ENCODE data around the gene PHACTR3.

PHACTR3 gene

DNA sequence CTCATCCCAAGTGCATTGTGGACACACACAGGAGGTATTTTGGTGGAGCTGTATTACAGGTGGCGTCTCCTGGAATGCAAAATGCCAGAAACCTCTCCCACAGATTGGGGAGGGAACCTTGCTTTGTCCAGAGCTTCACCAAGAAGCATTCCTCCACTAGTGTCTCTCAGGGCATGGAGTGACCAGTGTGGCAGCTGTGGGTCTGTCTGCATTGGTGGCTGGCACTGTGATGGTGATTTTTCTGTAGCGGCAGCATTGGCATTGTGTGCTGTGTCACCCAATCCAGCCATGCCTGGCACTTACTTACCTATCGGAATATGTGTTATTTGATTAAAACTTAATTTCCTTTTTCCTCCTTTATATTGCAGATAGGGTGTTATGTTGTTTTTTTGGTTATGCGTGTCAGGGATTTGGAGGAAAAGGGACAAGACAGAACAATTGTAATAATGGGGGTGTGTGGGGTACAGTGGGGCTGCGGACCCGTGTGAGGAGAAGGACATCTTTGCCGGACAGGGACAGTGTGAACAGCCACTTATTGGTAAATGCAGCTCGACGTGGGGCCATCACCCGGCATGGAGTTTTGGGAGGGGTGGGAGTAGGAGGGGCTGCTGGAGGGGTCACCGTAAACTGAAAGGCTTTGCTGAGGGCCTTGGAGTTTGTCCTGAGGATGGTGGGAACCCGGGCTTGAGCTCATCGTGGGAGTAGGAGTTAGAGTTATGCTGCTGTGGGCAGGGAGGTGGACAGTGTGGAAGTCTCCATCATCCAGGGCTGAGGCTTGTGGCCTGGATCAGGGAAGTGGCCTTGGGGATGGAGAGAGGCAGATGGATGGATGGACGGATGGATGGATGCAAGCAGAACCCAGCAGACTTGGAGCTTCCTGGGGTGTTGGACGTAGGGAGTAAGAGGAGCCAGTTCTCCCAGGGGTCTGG, 224.0 kb downstream of the PHACTR3 start:
- in situ Hi-C loops (cut with HindIII; ENCODE audit: low sequenced_read_pairs), result no loop called here
- DNase-seq (ENCODE audit: low read depth), result no peak
- H3K4me3 ChIP-seq (ENCODE audit: low read depth, low read length), result no peak overlapping the region
- TF ChIP-seq, protein P1, sequence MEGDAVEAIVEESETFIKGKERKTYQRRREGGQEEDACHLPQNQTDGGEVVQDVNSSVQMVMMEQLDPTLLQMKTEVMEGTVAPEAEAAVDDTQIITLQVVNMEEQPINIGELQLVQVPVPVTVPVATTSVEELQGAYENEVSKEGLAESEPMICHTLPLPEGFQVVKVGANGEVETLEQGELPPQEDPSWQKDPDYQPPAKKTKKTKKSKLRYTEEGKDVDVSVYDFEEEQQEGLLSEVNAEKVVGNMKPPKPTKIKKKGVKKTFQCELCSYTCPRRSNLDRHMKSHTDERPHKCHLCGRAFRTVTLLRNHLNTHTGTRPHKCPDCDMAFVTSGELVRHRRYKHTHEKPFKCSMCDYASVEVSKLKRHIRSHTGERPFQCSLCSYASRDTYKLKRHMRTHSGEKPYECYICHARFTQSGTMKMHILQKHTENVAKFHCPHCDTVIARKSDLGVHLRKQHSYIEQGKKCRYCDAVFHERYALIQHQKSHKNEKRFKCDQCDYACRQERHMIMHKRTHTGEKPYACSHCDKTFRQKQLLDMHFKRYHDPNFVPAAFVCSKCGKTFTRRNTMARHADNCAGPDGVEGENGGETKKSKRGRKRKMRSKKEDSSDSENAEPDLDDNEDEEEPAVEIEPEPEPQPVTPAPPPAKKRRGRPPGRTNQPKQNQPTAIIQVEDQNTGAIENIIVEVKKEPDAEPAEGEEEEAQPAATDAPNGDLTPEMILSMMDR (IDR thresholded peaks at IDR 0.05; ENCODE audit: low read depth, low read length, missing control alignments), result no peak

DNA sequence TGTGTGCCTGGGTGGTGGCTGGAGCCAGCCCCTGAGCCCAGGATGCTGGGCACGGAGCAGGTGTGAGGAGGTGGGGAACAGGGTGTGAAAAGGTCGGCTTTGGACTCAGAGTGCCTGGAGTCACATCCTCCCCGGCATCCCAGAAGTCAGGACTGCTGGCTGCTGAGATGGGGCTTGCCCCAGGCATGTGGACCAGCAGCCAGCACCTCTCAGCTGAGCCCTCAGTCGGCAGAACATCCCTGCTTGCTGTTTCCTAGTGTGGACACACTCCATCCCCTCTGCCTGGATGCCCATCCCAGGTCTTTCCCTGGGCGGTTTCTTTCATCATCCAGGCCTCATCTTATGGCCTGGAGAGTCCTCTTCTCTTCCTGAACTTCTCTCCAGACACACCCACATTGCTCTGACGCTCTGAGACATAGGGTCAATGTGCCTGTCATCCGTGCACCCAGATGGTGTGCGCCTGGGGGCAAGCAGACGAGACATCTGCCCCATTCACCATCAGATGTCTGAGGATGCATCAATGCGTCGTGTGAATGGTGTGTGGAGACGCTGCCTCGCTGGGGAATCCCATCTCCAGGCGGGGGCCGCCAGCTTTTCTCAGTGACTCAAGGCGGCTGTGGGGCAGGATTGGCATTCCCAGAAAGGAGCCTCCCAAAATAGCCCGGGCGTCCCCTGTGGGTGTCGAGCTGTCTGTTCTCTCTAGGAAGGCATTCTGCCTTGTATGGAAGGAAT, 224.9 kb downstream of the PHACTR3 start:
- H3K4me3 ChIP-seq (ENCODE audit: low read depth, low read length), result no peak overlapping the region
- TF ChIP-seq, protein P1 (IDR thresholded peaks at IDR 0.05; ENCODE audit: low read depth, low read length, missing control alignments), result no peak
- in situ Hi-C loops (cut with HindIII; ENCODE audit: low sequenced_read_pairs), result no loop called here
- DNase-seq (ENCODE audit: low read depth), result no peak

DNA sequence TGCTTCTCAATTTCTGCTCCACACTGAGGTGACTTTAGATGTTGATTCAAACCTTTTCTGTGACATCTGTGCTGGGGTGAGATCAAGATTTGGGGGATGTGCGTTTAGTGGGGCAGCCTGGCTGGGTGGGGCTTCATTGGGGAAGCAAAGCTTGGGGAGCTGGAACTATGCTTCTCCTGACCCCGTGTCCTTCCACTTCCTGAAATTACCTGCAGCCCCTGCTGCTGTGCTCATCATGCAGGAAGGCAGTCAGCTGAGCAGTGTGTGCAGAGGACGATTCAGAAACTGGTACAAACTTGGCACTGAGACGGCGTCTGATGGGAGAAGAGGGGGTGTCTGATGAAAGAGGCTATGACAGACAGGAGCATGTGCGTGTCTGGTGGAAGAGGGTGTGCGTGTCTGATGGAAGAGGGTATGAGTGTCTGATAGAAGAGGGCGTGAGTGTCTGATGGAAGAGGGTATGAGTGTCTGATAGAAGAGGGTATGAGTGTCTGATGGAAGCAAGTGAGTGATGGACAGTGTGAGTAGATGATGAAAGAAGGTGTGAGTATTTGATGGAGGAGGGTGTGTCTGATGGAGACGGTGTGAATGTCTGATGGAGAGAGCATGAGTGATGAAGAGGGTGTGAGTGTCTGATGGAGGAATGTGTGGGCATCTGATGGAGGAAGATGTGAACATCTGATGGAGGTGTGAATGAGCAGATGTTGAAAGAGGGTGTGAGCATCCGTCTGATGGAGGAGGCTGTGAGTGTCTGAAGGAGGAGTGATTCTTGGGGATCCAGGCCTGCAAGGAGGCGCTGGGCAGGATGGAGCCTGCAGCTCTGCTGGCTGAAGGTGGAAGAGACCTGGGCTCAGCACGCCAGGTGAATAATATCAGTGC, 225.7 kb downstream of the PHACTR3 start:
- no peak for DNase-seq (ENCODE audit: low read depth)
- in situ Hi-C loops (cut with HindIII; ENCODE audit: low sequenced_read_pairs), result no loop called here
- no peak overlapping the region for H3K4me3 ChIP-seq (ENCODE audit: low read depth, low read length)
- TF ChIP-seq, protein P1 (IDR thresholded peaks at IDR 0.05; ENCODE audit: low read depth, low read length, missing control alignments), result no peak

DNA sequence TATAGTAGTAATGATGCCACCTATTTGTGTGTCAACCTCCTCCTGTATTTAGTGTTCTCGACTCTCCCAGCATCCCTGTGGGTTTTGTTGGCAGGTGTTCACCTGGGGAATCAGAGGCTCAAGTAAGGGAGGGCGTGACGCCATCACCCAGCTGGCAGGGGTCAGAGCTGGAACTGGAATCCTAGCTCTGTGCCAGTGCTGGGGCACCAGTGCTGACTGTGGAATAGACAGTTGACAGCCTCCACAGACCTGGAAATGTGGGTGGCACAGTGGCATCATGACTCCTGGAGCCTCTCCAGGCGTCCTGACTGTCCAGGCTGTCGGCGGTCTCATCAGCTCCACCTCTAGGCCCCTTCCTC, 226.3 kb downstream of the PHACTR3 start:
- in situ Hi-C loops (cut with HindIII; ENCODE audit: low sequenced_read_pairs), result no loop called here
- TF ChIP-seq, protein P1 (IDR thresholded peaks at IDR 0.05; ENCODE audit: low read depth, low read length, missing control alignments), result no peak
- no peak overlapping the region for H3K4me3 ChIP-seq (ENCODE audit: low read depth, low read length)
- DNase-seq (ENCODE audit: low read depth), result no peak

DNA sequence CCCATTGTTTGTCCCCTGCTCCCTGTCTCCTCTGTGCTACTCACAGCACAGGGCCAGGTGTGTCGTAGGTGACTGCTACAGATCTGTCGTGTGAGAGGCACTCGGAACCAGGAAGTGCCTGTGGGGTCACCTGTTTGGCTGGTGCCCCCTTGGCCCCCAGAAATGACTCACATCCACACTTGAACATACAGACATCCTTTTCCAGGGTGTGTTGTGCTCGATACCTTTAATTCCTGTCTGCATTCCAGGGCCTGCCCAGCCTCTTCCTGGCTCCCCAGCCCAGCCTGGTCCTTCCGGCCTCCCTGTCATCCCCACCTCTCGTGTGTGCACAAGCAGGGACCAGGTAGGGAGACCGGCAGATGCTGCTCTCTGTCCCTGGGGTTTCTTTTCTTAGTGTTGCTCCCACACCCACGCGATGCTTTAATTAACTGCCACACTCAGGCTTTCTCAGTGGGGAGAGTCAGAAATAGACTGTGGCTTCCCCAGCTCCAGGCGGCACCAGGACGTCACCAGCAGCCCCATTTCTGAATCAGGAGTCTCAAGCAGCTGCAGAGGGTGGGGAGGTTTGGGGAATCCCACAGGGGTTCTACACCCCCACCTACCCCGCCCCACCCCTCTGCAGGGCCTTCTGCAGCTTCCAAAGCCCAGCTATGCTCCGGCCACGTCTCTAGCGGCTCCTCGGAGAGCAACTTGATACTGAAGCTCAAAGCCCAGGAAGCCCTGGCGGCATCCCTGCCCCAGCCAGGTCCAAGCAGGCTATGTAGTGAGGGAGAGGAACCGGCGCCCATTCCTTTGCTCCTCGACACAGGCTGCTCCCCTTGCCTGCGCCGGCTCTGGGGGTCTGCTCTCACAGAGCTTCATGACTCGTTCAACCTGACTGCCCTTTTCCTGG, 226.9 kb downstream of the PHACTR3 start:
- in situ Hi-C loops (cut with HindIII; ENCODE audit: low sequenced_read_pairs), result no loop called here
- DNase-seq (ENCODE audit: low read depth), result no peak
- H3K4me3 ChIP-seq (ENCODE audit: low read depth, low read length), result no peak overlapping the region
- TF ChIP-seq, protein P1 (IDR thresholded peaks at IDR 0.05; ENCODE audit: low read depth, low read length, missing control alignments), result no peak
